ENCODE data around the gene RNF8. TPM values are rescaled to one million over a fixed set of nuclear protein-coding genes. Genes with fewer than 3 reads are reported as not detected.
"Not testable (repeated sequence)": the region's sequence is repeated elsewhere in the genome, so short reads cannot be mapped to it uniquely, and the experiment has no call there.

The RNF8 gene
- total RNA-seq, 1 donor from 2014 or later: 17.6 TPM

DNA sequence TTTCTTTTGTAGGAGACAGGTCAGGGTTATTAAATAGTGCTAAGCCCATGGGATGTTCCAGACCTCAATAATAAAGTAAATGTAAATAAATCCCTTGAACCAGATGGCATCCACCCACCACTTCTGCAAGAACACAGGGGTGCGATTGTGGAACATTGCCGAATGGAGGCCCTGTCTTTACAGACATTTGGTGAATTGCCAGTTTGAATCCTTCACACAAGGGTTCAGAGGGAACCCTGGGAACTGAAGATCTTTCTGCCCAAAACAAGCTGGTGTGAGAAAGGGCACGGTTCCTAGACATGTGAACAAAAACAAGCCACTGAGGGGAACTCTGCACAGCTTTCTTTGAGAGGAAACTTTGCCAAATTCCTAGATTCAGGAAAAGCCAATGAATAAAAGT, 30.2 kb upstream of the RNF8 start:
- ATAC-seq: no peak
- Histone ChIP-seq H3K27me3 (no peaks in the 10 kb centered on the region), H3K36me3 (peaks cover 45% of the 10 kb centered on the region), H3K9me3 (no peaks in the 10 kb centered on the region), H3K4me3 (no peak overlapping the region), H3K27ac (no peak overlapping the region), H3K4me1 (no peaks in the 10 kb centered on the region)
- DNase-seq: no peak
- intact Hi-C loops (cut with DNase I): no loop called here
- TF ChIP-seq, protein P1, sequence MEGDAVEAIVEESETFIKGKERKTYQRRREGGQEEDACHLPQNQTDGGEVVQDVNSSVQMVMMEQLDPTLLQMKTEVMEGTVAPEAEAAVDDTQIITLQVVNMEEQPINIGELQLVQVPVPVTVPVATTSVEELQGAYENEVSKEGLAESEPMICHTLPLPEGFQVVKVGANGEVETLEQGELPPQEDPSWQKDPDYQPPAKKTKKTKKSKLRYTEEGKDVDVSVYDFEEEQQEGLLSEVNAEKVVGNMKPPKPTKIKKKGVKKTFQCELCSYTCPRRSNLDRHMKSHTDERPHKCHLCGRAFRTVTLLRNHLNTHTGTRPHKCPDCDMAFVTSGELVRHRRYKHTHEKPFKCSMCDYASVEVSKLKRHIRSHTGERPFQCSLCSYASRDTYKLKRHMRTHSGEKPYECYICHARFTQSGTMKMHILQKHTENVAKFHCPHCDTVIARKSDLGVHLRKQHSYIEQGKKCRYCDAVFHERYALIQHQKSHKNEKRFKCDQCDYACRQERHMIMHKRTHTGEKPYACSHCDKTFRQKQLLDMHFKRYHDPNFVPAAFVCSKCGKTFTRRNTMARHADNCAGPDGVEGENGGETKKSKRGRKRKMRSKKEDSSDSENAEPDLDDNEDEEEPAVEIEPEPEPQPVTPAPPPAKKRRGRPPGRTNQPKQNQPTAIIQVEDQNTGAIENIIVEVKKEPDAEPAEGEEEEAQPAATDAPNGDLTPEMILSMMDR (IDR thresholded peaks at IDR 0.05): no peak

DNA sequence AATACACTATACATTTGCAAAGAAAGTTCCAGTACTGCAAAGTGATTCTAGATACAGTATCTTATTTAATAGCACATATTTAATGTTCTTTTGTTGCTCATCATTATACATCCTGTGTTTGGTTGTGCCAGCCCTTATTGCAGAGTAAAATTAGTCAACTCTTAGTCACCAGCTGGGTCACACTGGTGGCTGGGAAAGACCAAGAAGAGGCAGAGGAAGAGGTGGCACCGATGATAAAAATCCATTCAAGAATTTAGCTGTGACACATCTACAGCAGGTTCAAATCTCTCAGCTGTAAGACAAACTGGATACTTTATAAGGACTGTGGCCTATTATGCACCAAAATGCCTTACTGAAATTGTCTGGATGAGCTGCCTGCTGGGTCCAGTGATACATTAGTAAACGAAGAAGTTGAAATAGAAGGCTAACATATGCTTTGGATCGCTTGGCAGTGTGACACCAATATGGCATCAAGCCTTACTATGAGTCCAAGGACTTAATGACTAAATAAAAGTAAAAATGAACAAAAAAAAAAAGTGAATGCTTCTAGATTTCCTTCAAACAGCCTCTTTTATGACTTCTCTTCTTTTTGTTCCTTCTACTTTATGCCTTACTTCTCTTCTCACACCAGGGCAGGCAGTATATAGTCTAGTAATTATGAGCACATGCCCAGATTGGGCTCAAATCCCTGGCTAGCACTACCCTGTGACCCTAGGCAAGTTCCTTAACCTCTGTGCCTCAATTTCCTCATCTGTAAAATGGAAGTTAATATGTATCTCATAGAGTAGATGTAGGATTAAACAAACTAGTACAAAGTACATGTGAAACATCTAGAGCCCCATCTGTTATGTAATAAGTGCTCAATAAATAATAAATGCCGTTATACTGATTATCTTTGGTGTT, 29.4 kb upstream of the RNF8 start:
- Histone ChIP-seq H3K36me3 (peaks cover 44% of the 10 kb centered on the region), H3K9me3 (no peaks in the 10 kb centered on the region), H3K27me3 (no peaks in the 10 kb centered on the region), H3K27ac (no peak overlapping the region), H3K4me3 (no peak overlapping the region), H3K4me1 (no peaks in the 10 kb centered on the region)
- DNase-seq: no peak
- ATAC-seq: no peak
- intact Hi-C loops (cut with DNase I): no loop called here
- TF ChIP-seq, protein P1 (IDR thresholded peaks at IDR 0.05): no peak

DNA sequence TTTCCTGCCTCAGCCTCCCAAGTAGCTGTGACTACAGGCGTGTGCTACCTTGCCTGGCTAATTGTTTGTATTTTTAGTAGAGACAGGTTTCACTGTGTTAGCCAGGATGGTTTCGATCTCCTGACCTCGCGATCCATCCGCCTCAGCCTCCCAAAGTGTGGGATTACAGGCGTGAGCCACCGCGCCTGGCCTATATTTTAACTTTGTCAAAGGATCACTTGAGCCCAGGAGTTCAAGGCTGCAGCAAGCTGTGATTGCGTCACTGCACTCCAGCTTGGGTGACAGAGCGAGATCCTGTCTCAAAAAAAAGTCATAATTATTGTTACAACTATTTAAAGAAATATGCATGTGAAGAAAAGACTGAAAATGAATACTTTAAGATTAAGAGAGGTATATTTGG, 23.4 kb upstream of the RNF8 start:
- intact Hi-C loops (cut with DNase I); ATAC-seq; H3K4me3 ChIP-seq; H3K9me3 ChIP-seq; H3K4me1 ChIP-seq; DNase-seq; H3K27ac ChIP-seq; H3K27me3 ChIP-seq: not testable (repeated sequence)
- peaks cover 20% of the 10 kb centered on the region for H3K36me3 ChIP-seq

DNA sequence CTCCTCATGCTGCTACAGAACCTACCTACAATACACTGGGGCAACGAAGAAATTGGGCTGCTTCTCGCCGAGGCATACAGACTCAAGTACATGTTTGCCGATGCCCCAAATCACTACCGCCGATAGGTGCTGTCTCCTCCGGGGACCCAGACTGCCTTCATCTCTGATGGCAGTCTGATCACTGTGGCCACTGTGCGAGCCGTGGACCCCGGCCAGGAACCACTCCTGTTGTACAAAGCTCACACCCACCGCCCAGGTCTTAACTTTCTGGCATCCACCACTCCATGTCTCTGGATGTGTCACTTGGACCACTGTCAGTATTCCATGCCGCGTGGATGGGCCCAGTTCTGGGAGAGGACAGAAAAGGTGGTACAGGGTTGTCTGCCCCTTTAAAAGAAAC, 22.7 kb upstream of the RNF8 start:
- DNase-seq: no peak
- TF ChIP-seq, protein P1 (IDR thresholded peaks at IDR 0.05): no peak
- no peaks in the 10 kb centered on the region for H3K9me3 ChIP-seq
- no peaks in the 10 kb centered on the region for H3K4me1 ChIP-seq
- no peak overlapping the region for H3K27ac ChIP-seq
- peaks cover 20% of the 10 kb centered on the region for H3K36me3 ChIP-seq
- ATAC-seq: no peak
- no peak overlapping the region for H3K4me3 ChIP-seq
- intact Hi-C loops (cut with DNase I): no loop called here
- H3K27me3 ChIP-seq: no peaks in the 10 kb centered on the region

DNA sequence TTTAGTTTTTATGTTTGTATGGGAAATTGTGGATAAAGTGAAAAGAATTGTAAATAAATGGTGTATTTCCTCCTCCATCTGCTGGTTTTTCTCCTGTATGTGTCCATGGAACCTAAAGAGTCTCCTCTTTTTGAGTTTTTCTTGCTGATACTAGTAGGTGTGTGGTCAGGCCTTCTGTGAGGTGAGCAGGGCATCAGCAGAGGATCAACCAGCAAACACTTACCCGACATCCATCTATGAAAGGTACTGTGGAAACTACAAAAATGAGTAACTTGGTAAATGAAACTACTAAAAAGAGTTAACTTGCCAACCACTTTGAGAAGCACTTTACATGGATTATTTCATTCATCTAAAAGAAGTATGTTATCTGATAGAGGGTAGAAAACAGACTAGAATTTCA, 20.9 kb upstream of the RNF8 start:
- Histone ChIP-seq H3K27ac (no peak overlapping the region), H3K36me3 (peaks cover 20% of the 10 kb centered on the region), H3K9me3 (no peaks in the 10 kb centered on the region), H3K4me1 (no peaks in the 10 kb centered on the region), H3K27me3 (no peaks in the 10 kb centered on the region), H3K4me3 (no peak overlapping the region)
- ATAC-seq (no peak), DNase-seq (no peak)
- intact Hi-C loops (cut with DNase I): no loop called here
- TF ChIP-seq, protein P1 (IDR thresholded peaks at IDR 0.05): no peak

DNA sequence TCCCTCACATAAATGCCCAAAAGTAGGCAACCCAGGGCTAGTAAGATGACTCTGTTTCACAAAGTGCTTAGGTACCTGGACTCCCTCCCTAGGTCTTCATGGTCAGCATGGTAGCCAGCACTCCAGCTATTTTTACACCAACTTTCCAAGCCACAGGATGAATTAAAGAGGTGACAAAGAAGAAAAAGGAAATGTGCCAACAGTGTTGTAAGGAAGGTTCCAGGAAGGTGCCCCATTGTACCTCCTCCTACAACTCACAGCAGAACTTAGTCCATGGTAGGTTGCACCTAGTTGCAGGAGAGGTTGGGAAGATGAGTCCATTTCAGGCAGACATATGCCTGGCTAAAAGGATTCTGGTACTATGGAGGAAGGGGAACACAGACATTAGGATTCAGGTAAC, 19.7 kb upstream of the RNF8 start:
- Histone ChIP-seq H3K27me3 (no peaks in the 10 kb centered on the region), H3K4me1 (no peaks in the 10 kb centered on the region), H3K36me3 (peaks cover 17% of the 10 kb centered on the region), H3K27ac (no peak overlapping the region), H3K9me3 (no peaks in the 10 kb centered on the region), H3K4me3 (no peak overlapping the region)
- intact Hi-C loops (cut with DNase I): no loop called here
- ATAC-seq (no peak), DNase-seq (no peak)
- TF ChIP-seq, protein P1 (IDR thresholded peaks at IDR 0.05): no peak

DNA sequence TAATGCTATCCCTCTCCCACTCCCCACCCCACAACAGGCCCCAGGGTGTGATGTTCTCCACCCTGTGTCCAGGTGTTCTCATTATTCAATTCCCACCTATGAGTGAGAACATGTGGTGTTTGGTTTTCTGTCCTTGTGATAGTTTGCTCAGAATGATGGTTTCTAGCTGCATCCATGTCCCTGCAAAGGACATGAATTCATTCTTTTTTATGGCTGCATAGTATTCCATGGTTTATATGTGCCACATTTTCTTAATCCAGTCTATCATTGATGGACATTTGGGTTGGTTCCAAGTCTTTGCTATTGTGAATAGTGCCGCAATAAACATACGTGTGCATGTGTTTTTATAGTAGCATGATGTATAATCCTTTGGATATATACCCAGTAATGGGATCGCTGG, 15.5 kb upstream of the RNF8 start:
- H3K4me1 ChIP-seq; H3K27ac ChIP-seq; H3K4me3 ChIP-seq; H3K27me3 ChIP-seq; DNase-seq; intact Hi-C loops (cut with DNase I); ATAC-seq; H3K9me3 ChIP-seq; H3K36me3 ChIP-seq: not testable (repeated sequence)

Measured in upper lobe of right lung (tissue), 1 donor.